Measurements from ENCODE around the gene PHYKPL. TPM values are rescaled to one million over a fixed set of nuclear protein-coding genes. Genes with fewer than 3 reads are reported as not detected.

The PHYKPL gene
- total RNA-seq, 2 experiments from 2014 or later = 106 to 112 TPM

DNA sequence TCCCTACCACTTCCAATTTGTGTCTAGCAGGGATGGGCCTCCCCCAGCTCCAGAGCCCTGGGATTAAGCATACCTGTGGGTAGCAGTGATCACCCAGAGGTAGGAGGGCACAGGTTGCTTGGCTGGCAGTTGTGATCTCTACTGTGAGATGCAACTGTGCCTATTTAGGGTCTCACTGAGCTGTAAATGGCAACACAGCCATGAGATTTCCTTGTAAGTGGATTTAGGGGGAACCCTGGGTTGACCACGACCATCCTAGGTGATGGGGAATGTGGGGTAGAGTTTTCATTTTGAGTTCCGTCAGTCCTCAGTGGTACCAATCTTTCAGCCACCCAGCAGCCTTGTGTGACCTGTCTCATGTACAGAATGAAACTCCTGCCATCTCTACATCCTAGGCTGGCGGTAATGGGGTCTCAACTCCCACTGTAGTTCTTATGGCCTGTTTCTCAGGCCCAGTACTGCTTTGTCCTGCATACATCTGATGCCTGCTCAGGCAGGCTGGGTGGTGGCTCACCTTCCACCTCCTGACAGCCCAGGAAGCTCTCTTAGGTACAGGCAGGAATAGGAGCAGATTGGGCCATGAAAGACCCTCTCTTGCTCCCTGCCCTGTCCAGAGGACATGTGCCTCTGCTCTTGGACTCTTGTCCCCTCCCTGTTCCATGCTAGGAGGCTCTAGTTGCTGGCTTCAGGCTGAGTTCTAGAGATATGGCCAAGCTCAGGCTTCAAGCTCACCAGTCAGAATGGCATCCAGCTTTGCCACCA lies 20.2 kb downstream of the PHYKPL start:
- POLR2A ChIA-PET = interaction anchor here (1.1 to 12.2 kb wide), 4 partner anchors 7 to 26 kb away, joined by 3 to 120 read pairs (median 46); partner anchors contain the start of genes HNRNPAB and PHYKPL
- no peak for DNase-seq
- Mint-ChIP-seq H3K27me3 (no peaks in the 10 kb centered on the region), H3K36me3 (ENCODE audit: low read depth) (peaks cover 86% of the 10 kb centered on the region), H3K9me3 (no peaks in the 10 kb centered on the region), H3K4me3 (no peak overlapping the region), H3K4me1 (peaks cover 24% of the 10 kb centered on the region), H3K27ac (peak overlapping the region; percentile 26)
- CTCF ChIA-PET = no interaction called here

DNA sequence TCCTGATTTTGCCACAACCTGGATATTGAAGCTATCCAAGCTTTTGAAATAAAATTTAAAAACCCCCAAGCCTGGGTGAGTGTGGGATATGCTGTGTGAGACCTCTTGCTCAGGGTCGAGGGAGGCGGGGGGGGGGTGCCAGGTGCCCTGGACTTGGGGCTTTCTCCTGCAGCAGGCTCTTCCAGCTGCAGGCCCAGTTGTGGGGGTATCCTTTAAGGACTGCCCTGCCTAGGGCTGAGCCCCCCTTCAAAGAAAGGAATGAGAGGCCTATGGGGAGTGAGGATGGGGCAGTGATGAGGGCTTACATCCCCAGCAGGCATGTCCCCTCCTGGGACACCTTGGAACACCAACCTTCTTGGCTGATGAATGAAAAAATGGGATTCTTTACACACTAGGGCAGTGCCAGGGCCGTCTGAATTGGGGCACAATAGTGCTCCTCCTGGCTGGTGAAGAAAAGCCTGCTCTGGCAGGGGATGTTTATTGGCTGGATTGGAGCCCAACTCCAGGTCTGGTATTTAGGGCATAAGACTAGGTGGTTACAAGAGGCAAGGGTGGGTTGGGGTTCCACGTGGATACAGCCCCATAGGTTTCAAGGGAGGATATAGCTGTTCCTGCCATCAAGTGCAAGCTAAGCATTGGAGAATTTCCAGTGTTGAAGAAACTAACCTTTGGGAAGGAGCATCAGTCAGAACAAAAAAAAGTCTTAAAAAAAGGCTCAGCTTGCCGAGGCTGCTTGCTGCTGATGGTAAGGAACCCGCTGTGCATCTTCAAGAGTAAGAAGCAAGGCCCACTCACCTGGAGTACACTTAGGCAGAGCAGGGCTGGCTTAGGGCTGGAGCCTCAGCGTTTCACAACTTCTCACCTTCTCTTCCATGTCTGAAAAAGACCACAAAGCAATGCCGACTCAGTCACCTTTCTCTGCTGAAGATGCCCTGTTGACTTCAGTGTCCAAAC lies 21.2 kb downstream of the PHYKPL start:
- H3K27me3 Mint-ChIP-seq = no peaks in the 10 kb centered on the region
- peaks cover 91% of the 10 kb centered on the region for H3K36me3 Mint-ChIP-seq (ENCODE audit: low read depth)
- DNase-seq = no peak
- H3K4me3 Mint-ChIP-seq = no peak overlapping the region
- H3K27ac Mint-ChIP-seq = peak overlapping the region; percentile 26
- H3K9me3 Mint-ChIP-seq = no peaks in the 10 kb centered on the region
- CTCF ChIA-PET = no interaction called here
- H3K4me1 Mint-ChIP-seq = peaks cover 33% of the 10 kb centered on the region
- POLR2A ChIA-PET = interaction anchor here (0.6 to 12.2 kb wide), 5 partner anchors 9 to 58 kb away, joined by 3 to 120 read pairs (median 3); partner anchors contain the start of gene PHYKPL

DNA sequence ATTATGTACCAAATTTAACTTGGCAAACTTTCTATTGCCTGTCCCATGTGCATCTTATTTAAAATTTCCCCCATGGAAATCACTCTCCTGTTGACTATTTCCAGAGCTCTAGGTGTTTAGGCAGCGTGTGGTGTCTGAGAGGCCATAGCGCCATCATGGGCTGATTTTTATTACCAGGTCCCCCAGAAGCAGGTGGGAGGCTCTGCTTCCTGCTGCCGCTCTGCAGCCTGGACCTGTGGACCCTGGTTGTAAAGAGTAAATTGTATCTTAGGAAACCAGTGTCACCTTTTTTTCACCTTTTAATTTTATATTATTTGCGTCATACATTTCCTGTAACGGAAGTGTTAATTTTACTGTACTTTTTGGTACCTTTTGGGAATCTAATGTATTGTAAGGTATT lies 21.9 kb downstream of the PHYKPL start:
- no peaks in the 10 kb centered on the region for H3K27me3 Mint-ChIP-seq
- POLR2A ChIA-PET = interaction anchor here (0.6 to 12.2 kb wide), 4 partner anchors 9 to 57 kb away, joined by 3 to 120 read pairs (median 3); partner anchors contain the start of gene PHYKPL
- CTCF ChIA-PET = no interaction called here
- DNase-seq = no peak
- peaks cover 93% of the 10 kb centered on the region for H3K36me3 Mint-ChIP-seq (ENCODE audit: low read depth)
- H3K9me3 Mint-ChIP-seq = no peaks in the 10 kb centered on the region
- H3K27ac Mint-ChIP-seq = no peak overlapping the region
- H3K4me1 Mint-ChIP-seq = peaks cover 38% of the 10 kb centered on the region
- H3K4me3 Mint-ChIP-seq = no peak overlapping the region

DNA sequence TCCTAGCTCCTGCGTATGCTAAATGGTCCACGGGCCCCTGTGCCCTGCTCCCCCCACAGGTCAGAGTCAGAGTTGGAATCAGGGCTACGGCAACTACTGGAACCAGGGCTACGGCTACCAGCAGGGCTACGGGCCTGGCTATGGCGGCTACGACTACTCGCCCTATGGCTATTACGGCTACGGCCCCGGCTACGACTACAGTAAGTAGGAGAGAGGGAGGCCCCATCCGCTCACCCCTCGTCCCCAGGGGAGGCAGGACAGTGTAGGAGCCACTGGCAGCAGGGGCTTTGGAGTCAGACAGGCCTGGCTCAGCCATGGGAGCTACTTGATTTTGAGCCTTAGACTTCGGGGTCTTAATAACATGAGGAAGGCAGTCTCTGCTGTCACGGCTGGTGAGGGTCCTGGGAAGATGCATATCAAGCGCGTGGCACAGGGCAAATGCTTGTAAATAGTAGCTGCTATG lies 22.5 kb downstream of the PHYKPL start:
- ChIA-PET CTCF (no interaction called here), POLR2A (interaction anchor here (1.2 to 12.2 kb wide), 3 partner anchors 8 to 19 kb away, joined by 3 to 120 read pairs (median 3); partner anchors contain the start of gene PHYKPL)
- no peaks in the 10 kb centered on the region for H3K9me3 Mint-ChIP-seq
- H3K27ac Mint-ChIP-seq = no peak overlapping the region
- H3K4me3 Mint-ChIP-seq = no peak overlapping the region
- H3K4me1 Mint-ChIP-seq = peaks cover 38% of the 10 kb centered on the region
- no peaks in the 10 kb centered on the region for H3K27me3 Mint-ChIP-seq
- DNase-seq = no peak
- H3K36me3 Mint-ChIP-seq (ENCODE audit: low read depth) = peaks cover 94% of the 10 kb centered on the region

DNA sequence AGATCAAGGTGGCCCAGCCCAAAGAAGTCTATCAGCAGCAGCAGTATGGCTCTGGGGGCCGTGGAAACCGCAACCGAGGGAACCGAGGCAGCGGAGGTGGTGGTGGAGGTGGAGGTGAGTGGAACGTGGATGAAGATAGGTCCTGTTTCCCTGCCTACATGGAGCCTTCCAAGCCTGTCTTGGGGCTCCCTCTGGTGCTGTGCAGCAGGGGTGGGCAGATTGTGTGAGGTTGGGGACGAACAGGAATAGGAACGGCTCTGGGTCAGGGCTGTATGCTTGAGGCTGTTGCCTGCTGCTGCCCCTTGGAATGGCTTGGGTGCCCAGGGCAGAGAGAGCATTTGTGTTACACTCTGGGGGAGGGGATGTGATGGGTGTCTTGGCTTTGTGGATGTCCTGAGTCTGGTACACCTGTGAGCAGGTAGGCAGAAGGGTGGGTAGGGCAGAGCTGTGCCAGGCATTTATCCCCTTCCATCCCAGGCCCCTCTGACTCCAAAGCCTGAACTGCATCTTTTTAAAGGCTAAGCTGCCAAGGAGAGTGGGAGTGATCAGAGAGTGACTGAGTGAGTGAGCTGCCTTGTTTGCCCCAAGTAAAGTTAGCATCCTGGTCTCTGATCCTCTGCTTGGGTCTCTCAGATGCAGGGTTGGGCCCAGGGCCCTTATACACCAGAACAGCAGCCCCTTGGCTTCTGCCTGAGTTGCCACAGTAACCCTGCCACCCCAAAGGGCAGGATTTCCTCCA lies 23.1 kb downstream of the PHYKPL start:
- Mint-ChIP-seq H3K4me3 (no peak overlapping the region), H3K36me3 (ENCODE audit: low read depth) (peaks cover 88% of the 10 kb centered on the region), H3K9me3 (no peaks in the 10 kb centered on the region), H3K27ac (peak overlapping the region; percentile 14), H3K4me1 (peaks cover 38% of the 10 kb centered on the region), H3K27me3 (no peaks in the 10 kb centered on the region)
- ChIA-PET POLR2A (interaction anchor here (1.2 to 12.2 kb wide), 3 partner anchors 7 to 19 kb away, joined by 3 to 120 read pairs (median 3); partner anchors contain the start of gene PHYKPL), CTCF (no interaction called here)
- DNase-seq = no peak

DNA sequence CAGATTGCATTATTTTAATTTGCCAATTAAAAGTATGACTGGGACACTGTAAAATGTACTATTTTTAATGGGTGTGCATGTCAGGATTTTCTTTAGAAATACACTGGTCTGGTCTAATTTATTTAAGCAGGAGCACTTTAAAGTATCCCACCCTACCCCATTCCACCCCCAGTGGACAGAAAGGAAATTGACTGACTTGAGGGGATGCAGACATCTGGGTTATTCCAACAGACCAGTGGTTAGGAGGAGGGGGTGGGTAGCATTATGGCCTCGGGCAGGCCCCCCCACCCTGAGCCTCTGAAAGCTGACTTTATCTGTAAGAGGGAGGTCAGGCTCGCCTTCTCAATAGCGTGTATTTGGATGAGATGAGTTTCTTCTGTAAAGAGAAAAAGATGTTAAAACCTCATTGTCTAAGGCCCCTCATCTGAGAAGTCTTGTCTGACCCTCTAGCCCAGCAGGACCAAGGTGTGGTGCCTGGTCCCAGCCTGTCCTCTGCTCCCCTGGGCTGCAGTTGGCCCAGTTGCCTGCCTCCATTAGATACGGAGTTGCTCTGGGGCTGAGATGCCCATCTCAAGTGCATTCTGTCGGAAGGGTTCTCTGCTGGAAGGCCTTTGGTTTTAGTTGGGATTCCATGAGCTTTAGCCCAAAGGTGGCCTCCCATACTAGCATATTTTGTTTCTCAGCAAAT lies 23.9 kb downstream of the PHYKPL start:
- Mint-ChIP-seq H3K27ac (peak overlapping the region; percentile 16), H3K27me3 (peaks cover 2% of the 10 kb centered on the region), H3K9me3 (no peaks in the 10 kb centered on the region), H3K36me3 (ENCODE audit: low read depth) (peaks cover 85% of the 10 kb centered on the region), H3K4me1 (peaks cover 42% of the 10 kb centered on the region), H3K4me3 (no peak overlapping the region)
- DNase-seq = no peak
- ChIA-PET POLR2A (interaction anchor here (1.4 to 12.2 kb wide), 2 partner anchors 8 to 20 kb away, joined by 3 to 120 read pairs; partner anchors contain the start of gene PHYKPL), CTCF (no interaction called here)

DNA sequence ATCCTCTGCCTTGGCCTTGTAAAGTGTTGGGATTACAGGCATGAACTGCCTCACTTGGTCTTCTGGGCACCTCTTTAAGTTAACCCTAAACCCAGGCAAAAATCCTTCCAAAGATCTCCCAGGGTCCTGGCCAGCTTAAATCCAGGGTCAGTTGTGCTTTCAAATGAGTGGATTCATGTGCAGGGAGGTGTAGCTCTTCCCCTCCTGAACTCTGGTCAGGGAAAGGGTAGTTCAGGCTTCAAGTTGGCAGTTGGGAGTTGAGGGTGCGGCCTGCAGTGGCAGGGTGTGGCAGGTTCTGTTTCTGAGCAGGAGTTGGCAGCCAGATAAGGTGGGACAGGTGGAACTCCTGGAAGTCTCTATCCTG lies 24.7 kb downstream of the PHYKPL start:
- Mint-ChIP-seq H3K4me3 (no peak overlapping the region), H3K4me1 (peaks cover 43% of the 10 kb centered on the region), H3K9me3 (no peaks in the 10 kb centered on the region), H3K27ac (peak overlapping the region; percentile 16), H3K27me3 (peaks cover 2% of the 10 kb centered on the region), H3K36me3 (ENCODE audit: low read depth) (peaks cover 77% of the 10 kb centered on the region)
- DNase-seq = no peak
- ChIA-PET CTCF (interaction anchor here (0.7 kb wide), 1 partner anchor 16 kb away, joined by 3 read pairs; no protein-coding TSS in a partner anchor), POLR2A (interaction anchor here (1.7 to 12.2 kb wide), 3 partner anchors 7 to 21 kb away, joined by 4 to 120 read pairs (median 87); partner anchors contain the start of gene PHYKPL)

DNA sequence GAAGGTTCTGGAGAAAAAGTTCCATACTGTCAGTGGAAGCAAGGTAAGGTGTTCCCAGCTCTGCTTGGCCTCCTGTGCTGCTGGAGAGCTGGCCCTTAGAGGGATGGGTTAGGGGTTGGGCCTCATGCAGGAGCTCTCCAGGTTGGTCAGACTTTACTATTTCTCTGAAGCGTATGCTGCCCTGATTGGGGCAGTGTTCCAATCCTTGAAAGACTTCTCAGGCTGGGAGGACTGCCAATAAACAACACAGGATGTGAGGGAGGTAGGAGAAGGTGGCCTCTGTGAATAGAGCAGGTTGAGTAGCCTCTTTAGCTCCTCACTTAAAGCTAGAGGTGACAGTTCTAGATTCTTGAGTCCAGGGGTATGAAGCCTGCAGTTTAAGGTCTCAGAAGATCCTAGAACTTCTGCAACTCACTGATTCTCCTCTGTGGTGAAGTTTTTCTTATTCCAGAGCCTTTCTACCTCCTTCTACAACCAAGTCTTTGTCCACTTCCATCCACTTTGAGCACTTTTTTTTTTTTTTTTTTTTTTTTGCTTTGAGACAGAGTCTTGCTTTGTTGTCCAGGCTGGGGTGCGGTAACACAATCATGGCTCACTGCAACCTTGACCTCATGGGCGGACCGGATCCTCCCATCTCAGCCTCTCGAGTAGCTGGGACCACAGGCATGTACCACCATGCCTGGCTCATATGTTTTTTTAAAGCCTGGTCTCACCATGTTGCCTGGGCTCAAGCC lies 25.3 kb downstream of the PHYKPL start:
- POLR2A ChIA-PET = interaction anchor here (1.1 to 12.2 kb wide), 6 partner anchors 8 to 615 kb away, joined by 3 to 120 read pairs (median 5); partner anchors contain the start of genes PHYKPL and TMED9
- CTCF ChIA-PET = interaction anchor here (0.7 kb wide), 2 partner anchors 16 to 1531 kb away, joined by 3 read pairs; no protein-coding TSS in a partner anchor
- peak overlapping the region; percentile 70 for H3K27ac Mint-ChIP-seq
- H3K9me3 Mint-ChIP-seq = no peaks in the 10 kb centered on the region
- peaks cover 72% of the 10 kb centered on the region for H3K36me3 Mint-ChIP-seq (ENCODE audit: low read depth)
- H3K4me3 Mint-ChIP-seq = peak overlapping the region; percentile 82
- peaks cover 44% of the 10 kb centered on the region for H3K4me1 Mint-ChIP-seq
- peaks cover 2% of the 10 kb centered on the region for H3K27me3 Mint-ChIP-seq
- DNase-seq = no peak

DNA sequence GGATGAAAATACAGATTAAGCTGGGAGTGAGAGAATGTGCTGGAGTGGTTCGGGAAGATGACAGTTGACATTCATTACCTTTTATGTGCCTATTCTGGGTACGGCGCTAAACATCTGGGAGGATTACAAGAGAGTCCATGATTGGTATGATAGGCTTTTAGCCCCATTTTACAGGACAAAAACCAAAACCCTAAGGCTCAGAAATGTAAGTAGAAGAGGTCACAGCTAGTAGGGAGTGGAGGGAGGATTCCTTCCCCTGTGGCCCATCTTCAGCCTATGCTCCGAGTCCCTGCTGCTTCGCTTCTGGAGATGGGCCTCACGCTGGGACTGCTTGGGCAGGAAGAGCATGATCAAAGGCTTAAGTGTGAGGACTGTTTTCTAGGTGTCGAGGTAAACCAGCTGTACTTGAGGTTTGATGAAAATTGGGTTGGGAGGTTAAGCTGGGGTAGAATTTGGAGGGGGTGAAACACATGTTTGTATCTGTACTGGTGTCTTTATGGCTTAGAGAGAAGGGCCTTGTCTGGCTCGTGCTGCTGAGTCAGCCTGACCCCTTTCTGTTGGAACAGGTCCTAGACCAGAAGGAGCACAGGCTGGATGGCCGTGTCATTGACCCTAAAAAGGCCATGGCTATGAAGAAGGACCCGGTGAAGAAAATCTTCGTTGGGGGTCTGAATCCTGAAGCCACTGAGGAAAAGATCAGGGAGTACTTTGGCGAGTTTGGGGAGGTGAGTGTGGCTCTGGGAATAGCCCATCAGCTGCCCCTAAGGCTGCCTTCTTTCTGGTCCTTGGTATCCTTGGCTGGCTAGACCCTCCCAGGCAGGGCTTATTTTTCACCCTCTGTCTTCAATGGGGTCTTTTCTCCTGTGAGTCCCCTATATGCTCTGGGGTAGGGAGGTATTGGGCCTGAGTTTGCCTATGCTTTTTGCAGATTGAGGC lies 26.2 kb downstream of the PHYKPL start:
- Mint-ChIP-seq H3K36me3 (ENCODE audit: low read depth) (peaks cover 63% of the 10 kb centered on the region), H3K4me1 (peaks cover 44% of the 10 kb centered on the region), H3K27me3 (peaks cover 2% of the 10 kb centered on the region), H3K4me3 (peak overlapping the region; percentile 82), H3K9me3 (no peaks in the 10 kb centered on the region), H3K27ac (peak overlapping the region; percentile 70)
- ChIA-PET CTCF (interaction anchor here (0.7 to 1.4 kb wide), 4 partner anchors 28 to 1532 kb away, joined by 3 to 7 read pairs (median 3); no protein-coding TSS in a partner anchor), POLR2A (interaction anchor here (0.6 to 12.2 kb wide), 8 partner anchors 8 to 615 kb away, joined by 3 to 120 read pairs (median 4); partner anchors contain the start of genes PHYKPL and TMED9)
- DNase-seq = no peak

DNA sequence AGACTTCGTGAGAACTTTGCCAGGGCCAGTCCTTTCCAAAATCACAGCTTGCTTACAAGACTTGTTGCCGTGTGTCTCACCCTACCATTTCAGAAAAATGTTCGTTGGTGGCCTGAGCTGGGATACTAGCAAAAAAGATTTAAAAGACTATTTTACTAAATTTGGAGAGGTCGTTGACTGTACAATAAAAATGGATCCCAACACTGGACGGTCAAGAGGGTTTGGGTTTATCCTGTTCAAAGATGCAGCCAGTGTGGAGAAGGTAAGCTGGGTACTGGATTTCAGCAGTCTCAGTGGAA lies 26.9 kb downstream of the PHYKPL start:
- peaks cover 2% of the 10 kb centered on the region for H3K27me3 Mint-ChIP-seq
- H3K36me3 Mint-ChIP-seq (ENCODE audit: low read depth) = peaks cover 55% of the 10 kb centered on the region
- H3K27ac Mint-ChIP-seq = peak overlapping the region; percentile 70
- ChIA-PET CTCF (interaction anchor here (1.1 to 1.4 kb wide), 3 partner anchors 29 to 816 kb away, joined by 3 to 7 read pairs (median 3); no protein-coding TSS in a partner anchor), POLR2A (interaction anchor here (0.5 to 12.2 kb wide), 8 partner anchors 9 to 1418 kb away, joined by 3 to 120 read pairs (median 5); partner anchors contain the start of genes HNRNPH1, PHYKPL and TMED9)
- DNase-seq = no peak
- H3K4me1 Mint-ChIP-seq = peaks cover 44% of the 10 kb centered on the region
- H3K9me3 Mint-ChIP-seq = no peaks in the 10 kb centered on the region
- peak overlapping the region; percentile 82 for H3K4me3 Mint-ChIP-seq

Measured in activated CD4-positive, alpha-beta memory T cell treated with anti-CD3 and anti-CD28 coated beads, Interleukin-2, amount 10 ng/mL, durations not matched to agents 7 days and 5 days (primary cell).